H1 (cell line): ENCODE data around the gene KIAA0319L. TPM values are rescaled to one million over a fixed set of nuclear protein-coding genes. Genes with fewer than 3 reads are reported as not detected.
A peak's percentile ranks its signal among the peaks of the same experiment; 100 is the strongest.

Source experiments
- CTCF ChIA-PET: fragments of 300-600 bp; sonication (Branson Sonifier 250); formaldehyde crosslinking; loops from one replicate; lab custom pipeline; 2021; ENCODE audit not compliant: partially characterized antibody; lab: Charles Lee
- POLR2A ChIA-PET: fragments of 300-600 bp; sonication (Branson Sonifier 250); formaldehyde crosslinking; loops from one replicate; lab custom pipeline; 2021; ENCODE audit warnings: inconsistent platforms; ENCODE audit not compliant: partially characterized antibody; lab: Charles Lee
- DNase-seq, 2 experiments: peaks; one replicate each; pipeline versions ENCODE4 v3.0.0 to v3.0.0-alpha.2; 2010 to 2022; ENCODE audit warnings: low spot score in 2 of 2, low read depth in 1 of 2, mixed read lengths in 1 of 2
- FAIRE-seq: peaks from 2 replicates; lab custom pipeline; 2011; peaks lifted over from hg19 to GRCh38; lab: Jason Lieb, UNC
- H2AFZ ChIP-seq: 2 replicates; pipeline ENCODE4 v1.8.1; 2012; ENCODE audit warnings: low read length, inconsistent platforms
- H2AK5ac ChIP-seq: 2 replicates; pipeline ENCODE4 v1.6.1; 2013; ENCODE audit warnings: low read depth, low read length
- H2BK120ac ChIP-seq: replicated peaks from 2 replicates; pipeline ENCODE3; 2013; ENCODE audit warnings: low read depth, low read length, inconsistent platforms
- H2BK12ac ChIP-seq: 2 replicates; pipeline ENCODE4 v1.6.1; 2013; ENCODE audit warnings: low read depth, low read length
- H2BK15ac ChIP-seq: 2 replicates; pipeline ENCODE4 v1.6.1; 2013; ENCODE audit warnings: low read length
- H2BK20ac ChIP-seq: 2 replicates; pipeline ENCODE4 v1.6.1; 2013; ENCODE audit warnings: low read length
- H2BK5ac ChIP-seq: 2 replicates; pipeline ENCODE4 v1.6.1; 2013; ENCODE audit warnings: low read depth, low read length
- H3K14ac ChIP-seq: 2 replicates; pipeline ENCODE4 v1.6.1; 2013; ENCODE audit warnings: inconsistent platforms; ENCODE audit not compliant: insufficient read length
- H3K18ac ChIP-seq: 2 replicates; pipeline ENCODE4 v1.6.1; 2013; ENCODE audit warnings: low read length; ENCODE audit errors: extremely low read depth
- H3K23ac ChIP-seq: 2 replicates; pipeline ENCODE4 v1.6.1; 2013; ENCODE audit warnings: inconsistent platforms; ENCODE audit not compliant: insufficient read length
- H3K23me2 ChIP-seq: 2 replicates; pipeline ENCODE4 v1.6.1; 2013; ENCODE audit warnings: low read depth, low read length
- H3K27ac ChIP-seq: 2 replicates; pipeline ENCODE4 v1.6.1; 2011; ENCODE audit warnings: low read depth, low read length, inconsistent platforms
- H3K27me3 ChIP-seq, 4 experiments: replicated peaks in 1 of 4; 1 replicate in 1 of 4; 2 replicates in 3 of 4; pipeline versions ENCODE4 v1.6.1 to v1.8.1; 2011 to 2013; ENCODE audit warnings: low read length in 3 of 4, mild to moderate bottlenecking in 3 of 4, inconsistent platforms in 2 of 4, mixed read lengths in 2 of 4, moderate library complexity in 1 of 4; ENCODE audit not compliant: control insufficient read depth in 3 of 4, insufficient read depth in 3 of 4; ENCODE audit errors: extremely low read depth in 1 of 4
- H3K36me3 ChIP-seq, 4 experiments: 2 replicates each; pipeline versions ENCODE4 v1.6.1 to v1.8.1; 2011 to 2013; ENCODE audit warnings: mild to moderate bottlenecking in 4 of 4, low read length in 3 of 4, moderate library complexity in 2 of 4, control low read depth in 1 of 4, inconsistent platforms in 1 of 4; ENCODE audit not compliant: insufficient read depth in 4 of 4, control insufficient read depth in 2 of 4
- H3K4ac ChIP-seq: replicated peaks from 2 replicates; pipeline ENCODE3; 2013; ENCODE audit warnings: low read length, low read depth, mixed read lengths, inconsistent platforms; ENCODE audit not compliant: insufficient read length
- H3K4me1 ChIP-seq, 4 experiments: replicated peaks in 1 of 4; 1 replicate in 1 of 4; 2 replicates in 3 of 4; pipeline versions ENCODE4 v1.6.1 to v1.8.1; 2011 to 2013; ENCODE audit warnings: low read length in 3 of 4, inconsistent platforms in 2 of 4, mixed read lengths in 1 of 4; ENCODE audit not compliant: insufficient read depth in 4 of 4, control insufficient read depth in 3 of 4
- H3K4me2 ChIP-seq, 2 experiments: 2 replicates each; pipeline versions ENCODE4 v1.6.1 to v1.8.1; 2011 to 2013; ENCODE audit warnings: low read depth in 2 of 2, low read length in 2 of 2, control low read depth in 1 of 2, inconsistent platforms in 1 of 2, mild to moderate bottlenecking in 1 of 2; ENCODE audit not compliant: insufficient read depth in 1 of 2
- H3K4me3 ChIP-seq, 4 experiments: fragments of 200-600, 300-600 bp in 1 of 4; sonication (generic), shearing (Covaris generic), sonication (Bioruptor Twin) in 1 of 4; 2 replicates each; pipeline versions ENCODE4 v1.5.1 to v1.8.1; 2011 to 2016; ENCODE audit warnings: low read length in 4 of 4, low read depth in 3 of 4, control low read depth in 2 of 4, inconsistent platforms in 2 of 4, mild to moderate bottlenecking in 2 of 4, mixed read lengths in 1 of 4, moderate library complexity in 1 of 4; ENCODE audit not compliant: insufficient read depth in 2 of 4; ENCODE audit errors: extremely low read depth in 1 of 4
- H3K56ac ChIP-seq: replicated peaks from 2 replicates; pipeline ENCODE3; 2013; ENCODE audit warnings: low read depth, mild to moderate bottlenecking, mixed read lengths, low read length, inconsistent platforms; ENCODE audit not compliant: insufficient read length
- H3K79me1 ChIP-seq: 2 replicates; pipeline ENCODE4 v1.6.1; 2013; ENCODE audit warnings: low read depth, low read length, control low read depth
- H3K79me2 ChIP-seq, 2 experiments: 2 replicates each; pipeline versions ENCODE4 v1.6.1 to v1.8.1; 2012 to 2013; ENCODE audit warnings: low read length in 2 of 2, mild to moderate bottlenecking in 2 of 2, inconsistent platforms in 1 of 2; ENCODE audit not compliant: insufficient read depth in 2 of 2, control insufficient read depth in 1 of 2
- H3K9ac ChIP-seq, 4 experiments: replicated peaks in 1 of 4; 1 replicate in 1 of 4; 2 replicates in 3 of 4; pipeline versions ENCODE4 v1.6.1 to v1.8.1; 2011 to 2013; ENCODE audit warnings: low read depth in 3 of 4, low read length in 3 of 4, control low read depth in 2 of 4, mild to moderate bottlenecking in 2 of 4, moderate library complexity in 2 of 4, inconsistent platforms in 1 of 4; ENCODE audit errors: extremely low read depth in 1 of 4
- H3K9me3 ChIP-seq, 2 experiments: 2 replicates each; pipeline versions ENCODE4 v1.6.1 to v1.8.1; 2012 to 2013; ENCODE audit warnings: mild to moderate bottlenecking in 2 of 2, moderate library complexity in 2 of 2, control low read depth in 1 of 2, inconsistent platforms in 1 of 2, low read depth in 1 of 2, low read length in 1 of 2, mixed read lengths in 1 of 2; ENCODE audit not compliant: insufficient read depth in 2 of 2
- H4K20me1 ChIP-seq, 2 experiments: replicated peaks in 1 of 2; 2 replicates each; pipeline versions ENCODE3 to v1.8.1; 2011 to 2013; ENCODE audit warnings: inconsistent platforms in 2 of 2, low read length in 2 of 2, mild to moderate bottlenecking in 1 of 2; ENCODE audit not compliant: insufficient read depth in 2 of 2, control insufficient read depth in 1 of 2
- H4K5ac ChIP-seq: 2 replicates; pipeline ENCODE4 v1.6.1; 2013; ENCODE audit warnings: low read length, low read depth, mixed read lengths, inconsistent platforms; ENCODE audit not compliant: insufficient read length
- H4K8ac ChIP-seq: 2 replicates; pipeline ENCODE4 v1.8.0; 2013; ENCODE audit warnings: mild to moderate bottlenecking, moderate library complexity, low read length, inconsistent platforms; ENCODE audit not compliant: insufficient read depth; ENCODE audit errors: extremely low read depth
- H4K91ac ChIP-seq: replicated peaks from 2 replicates; pipeline ENCODE3; 2013; ENCODE audit warnings: low read length, mixed read lengths, inconsistent platforms; ENCODE audit not compliant: insufficient read length
- BRCA1 ChIP-seq: IDR thresholded peaks from 2 replicates; pipeline ENCODE4 v1.6.1; 2012; ENCODE audit warnings: low read depth, low read length, improper control_type of control experiment
- CBX5 ChIP-seq: fragments of 300-800, 300-1000 bp; sonication (generic); IDR thresholded peaks from 2 replicates; pipeline ENCODE4 v1.7.1; 2016; ENCODE audit warnings: antibody characterized with exemption, low read length, low read depth
- CBX8 ChIP-seq: fragments of 300-800, 300-1000 bp; sonication (generic); IDR thresholded peaks from 2 replicates; pipeline ENCODE4 v1.7.1; 2016; ENCODE audit warnings: low read depth, low read length, borderline replicate concordance
- CHD1 ChIP-seq: IDR thresholded peaks from 2 replicates; pipeline ENCODE4 v1.6.1; 2012; ENCODE audit warnings: low read depth, low read length, improper control_type of control experiment
- EZH2 ChIP-seq: fragments of 200-600 bp; sonication (generic); IDR thresholded peaks from 2 replicates; pipeline ENCODE4 v1.7.1; 2012; ENCODE audit warnings: low read depth, mild to moderate bottlenecking, moderate library complexity, low read length, inconsistent platforms; ENCODE audit not compliant: severe bottlenecking
- FOSL1 ChIP-seq: IDR thresholded peaks from 2 replicates; pipeline ENCODE4 v1.6.1; 2011; ENCODE audit warnings: mild to moderate bottlenecking, low read depth, low read length, moderate library complexity; ENCODE audit not compliant: insufficient read depth
- HDAC2 ChIP-seq, 2 experiments: fragments of 300-600 bp in 1 of 2; sonication (generic) in 1 of 2; IDR thresholded peaks; 2 replicates each; pipeline ENCODE4 v1.6.1; 2011 to 2012; ENCODE audit warnings: low read depth in 2 of 2, low read length in 2 of 2, mild to moderate bottlenecking in 2 of 2, moderate library complexity in 2 of 2, borderline replicate concordance in 1 of 2, inconsistent platforms in 1 of 2
- WGBS, 2 experiments: shearing (Covaris generic) in 1 of 2; methylation state at CpG; one replicate each; pipeline versions ENCODE4 v1.1.6 to v1.1.7; 2013 to 2015; ENCODE audit warnings: low lambda C conversion rate in 2 of 2, mixed read lengths in 2 of 2, inconsistent platforms in 1 of 2, low coverage in 1 of 2, missing lambda C conversion rate in 1 of 2; ENCODE audit not compliant: insufficient replicate concordance in 2 of 2, insufficient coverage in 1 of 2, insufficient read length in 1 of 2; ENCODE audit errors: extremely low coverage in 1 of 2, missing lambda C conversion rate in 1 of 2; 5-methylcytosine and 5-hydroxymethylcytosine counted together
- polyA plus RNA-seq, 7 experiments: library from polyadenylated mRNA; depleted of rRNA in 3 of 7; stranded (reverse) in 5 of 7; unstranded in 2 of 7; fragments of >200 nt in 5 of 7; fragments of 200-250 nt in 2 of 7; gene quantifications; 1 replicate in 5 of 7; 2 replicates in 1 of 7; 4 replicates in 1 of 7; pipeline versions ENCODE4 v1.2.1 to v1.2.3, GENCODE V29; 2011 to 2013; ENCODE audit warnings: missing spikeins in 2 of 7, mixed read lengths in 2 of 7
- total RNA-seq: library from RNA; stranded (reverse); fragmentation: NEBNext Ultra II Directional; extraction: Animal tissue kit (Norgen Biotek cat#: 25700); gene quantifications from 2 replicates; pipeline ENCODE4 v1.2.1, GENCODE V29; 2021

The KIAA0319L gene
- total and polyA plus RNA-seq, 2 of the 8 experiments (the other 6 are each of a cell fraction or from before 2014, with no cell fraction given) = 40.1 to 55.7 TPM

DNA sequence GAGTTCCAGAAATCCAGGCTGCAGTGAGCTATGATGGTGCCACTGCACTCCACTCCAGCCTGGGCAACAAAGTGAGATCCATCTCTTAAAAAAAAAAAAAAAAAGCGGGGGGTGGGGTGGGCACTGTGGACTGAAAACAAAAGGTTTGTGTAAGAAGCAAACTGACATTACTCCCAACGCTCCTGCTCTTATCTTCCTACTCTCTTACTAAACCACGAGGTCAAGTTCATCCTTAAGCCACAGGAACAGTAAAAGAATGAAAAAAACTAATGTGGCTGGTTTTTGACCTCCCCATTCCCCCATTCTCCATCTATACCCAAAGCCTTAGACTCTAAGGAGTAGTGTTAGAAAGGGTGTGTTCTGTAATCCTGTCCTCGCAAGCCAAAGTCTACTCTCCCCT, 46.7 kb upstream of the KIAA0319L start:
- Histone ChIP-seq H4K20me1 (peaks cover 0 to 2% of the 10 kb centered on the region in 2 experiments), H2AK5ac (no peak overlapping the region), H2AFZ (no peak overlapping the region), H4K8ac (no peak overlapping the region), H3K23ac (no peak overlapping the region), H3K14ac (no peak overlapping the region), H2BK15ac (no peak overlapping the region), H3K9ac (no peak overlapping the region), H3K9me3 (no peaks in the 10 kb centered on the region), H4K91ac (no peak overlapping the region), H4K5ac (no peak overlapping the region), H3K4me1 (no peaks in the 10 kb centered on the region), H3K56ac (no peak overlapping the region), H2BK5ac (no peak overlapping the region), H3K27ac (no peak overlapping the region), H3K4me2 (no peak overlapping the region), H2BK120ac (no peak overlapping the region), H2BK20ac (no peak overlapping the region), H2BK12ac (no peak overlapping the region), H3K23me2 (no peaks in the 10 kb centered on the region), H3K36me3 (peaks cover 3 to 47% (median 30%) of the 10 kb centered on the region in 4 experiments; a peak in 5 of 8 replicates), H3K79me2 (peaks cover 0 to 13% of the 10 kb centered on the region in 2 experiments; a peak in 2 of 4 replicates), H3K18ac (no peak overlapping the region), H3K4me3 (no peak overlapping the region), H3K4ac (no peak overlapping the region), H3K27me3 (no peaks in the 10 kb centered on the region), H3K79me1 (no peaks in the 10 kb centered on the region; the same call in 1 of the 2 replicates)
- POLR2A ChIA-PET = no interaction called here
- CTCF ChIA-PET = interaction anchor here (0.7 to 7.8 kb wide), 8 partner anchors 10 to 126 kb away, joined by 3 to 38 read pairs (median 4); no protein-coding TSS in a partner anchor
- DNase-seq (peak in 1 of 2 experiments; percentile 6), FAIRE-seq (no peak)
- 77% methylated on average over 4 of the region's 4 CpGs; no CpG with 5 or more reads in 1 of the 2 experiments for WGBS, 2 experiments
- TF ChIP-seq EZH2 (no peak), CHD1 (no peak), HDAC2 (IDR thresholded peaks at IDR 0.05; ENCODE audit: borderline replicate concordance in 1 of 2, low read depth in 2 of 2, low read length in 2 of 2) (no peak), CBX8 (no peak), CBX5 (no peak), BRCA1 (no peak), FOSL1 (no peak)
